Measurements from ENCODE around the gene FNDC1.

GRCh38 chr6:159169557-159170332, 545 bp downstream of the FNDC1 start:
- TF ChIP-seq CTCF (IDR thresholded peaks at IDR 0.05; ENCODE audit: low read depth, low read length) (no peak), EZH2phosphoT487 (IDR thresholded peaks at IDR 0.05; ENCODE audit: low read depth) (no peak)

Data from OCI-LY3 (cell line).